H1 (cell line): ENCODE data around the gene RANBP9. TPM values are rescaled to one million over a fixed set of nuclear protein-coding genes. Genes with fewer than 3 reads are reported as not detected.

Source experiments
- CEBPB ChIP-seq: IDR thresholded peaks from 2 replicates; pipeline ENCODE4 v1.6.1; 2012; ENCODE audit warnings: low read depth, low read length
- GTF2F1 ChIP-seq: IDR thresholded peaks from 2 replicates; pipeline ENCODE4 v1.6.1; 2012; ENCODE audit warnings: low read depth, low read length, improper control_type of control experiment, borderline replicate concordance
- POLR2AphosphoS5 ChIP-seq: IDR thresholded peaks from 2 replicates; pipeline ENCODE4 v1.6.1; 2011; ENCODE audit warnings: low read depth, low read length
- TAF1 ChIP-seq: IDR thresholded peaks from 2 replicates; pipeline ENCODE4 v1.6.1; 2011; ENCODE audit warnings: mild to moderate bottlenecking, low read depth, low read length
- TEAD4 ChIP-seq: IDR thresholded peaks from 2 replicates; pipeline ENCODE4 v1.6.1; 2012; ENCODE audit warnings: low read depth, low read length, inconsistent platforms, mixed read lengths
- polyA plus RNA-seq, 7 experiments: library from polyadenylated mRNA; depleted of rRNA in 3 of 7; stranded (reverse) in 5 of 7; unstranded in 2 of 7; fragments of >200 nt in 5 of 7; fragments of 200-250 nt in 2 of 7; gene quantifications; 1 replicate in 5 of 7; 2 replicates in 1 of 7; 4 replicates in 1 of 7; pipeline versions ENCODE4 v1.2.1 to v1.2.3, GENCODE V29; 2011 to 2013; ENCODE audit warnings: missing spikeins in 2 of 7, mixed read lengths in 2 of 7
- total RNA-seq: library from RNA; stranded (reverse); fragmentation: NEBNext Ultra II Directional; extraction: Animal tissue kit (Norgen Biotek cat#: 25700); gene quantifications from 2 replicates; pipeline ENCODE4 v1.2.1, GENCODE V29; 2021
- TF ChIP-seq, protein P1 (sequence below): IDR thresholded peaks from 2 replicates; pipeline ENCODE4 v1.6.1; 2012; ENCODE audit warnings: inconsistent platforms

Gene RANBP9
- total and polyA plus RNA-seq, 2 of the 8 experiments (the other 6 are each of a cell fraction or from before 2014, with no cell fraction given) = 13.0 to 36.7 TPM

DNA sequence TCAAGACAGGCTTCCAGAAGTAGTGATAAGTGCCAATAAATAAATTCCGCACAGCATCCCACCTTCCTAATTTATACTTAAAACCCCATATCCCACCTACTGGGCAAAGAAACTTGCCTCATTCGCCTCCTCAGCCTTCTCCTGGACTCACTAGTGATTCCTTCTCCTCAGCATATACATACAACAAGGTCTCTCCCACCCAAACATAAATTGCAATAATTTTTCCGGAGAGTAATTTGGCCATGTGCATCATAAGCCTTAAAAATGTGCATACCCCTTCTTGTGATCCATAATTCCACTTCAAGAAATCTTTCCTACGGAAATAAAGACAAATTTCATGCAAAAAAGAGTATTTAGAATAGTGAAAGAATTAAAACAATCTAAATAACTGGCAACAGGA, 26.8 kb downstream of the RANBP9 start (continued):
- TF ChIP-seq GTF2F1 (no peak), TEAD4 (no peak), POLR2AphosphoS5 (no peak), TAF1 (no peak), CEBPB (no peak)
- TF ChIP-seq, protein P1, sequence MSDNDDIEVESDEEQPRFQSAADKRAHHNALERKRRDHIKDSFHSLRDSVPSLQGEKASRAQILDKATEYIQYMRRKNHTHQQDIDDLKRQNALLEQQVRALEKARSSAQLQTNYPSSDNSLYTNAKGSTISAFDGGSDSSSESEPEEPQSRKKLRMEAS = no peak
